ENCODE measurements around the gene FBXO28. TPM values are rescaled to one million over a fixed set of nuclear protein-coding genes. Genes with fewer than 3 reads are reported as not detected.

Gene FBXO28
- total and polyA plus RNA-seq, 10 of the 15 experiments (the other 5 are each of a cell fraction or from before 2014, with no cell fraction given): 4.3 to 23.2 (median 18.4) TPM

- no peaks in the 10 kb centered on the region for H3K4me1 ChIP-seq (ENCODE audit: control insufficient read depth, insufficient read depth, low read length)
- POLR2A ChIA-PET: interaction anchor here (0.5 to 0.9 kb wide), 3 partner anchors 148 to 176 kb away, joined by 3 to 6 read pairs (median 4); no protein-coding TSS in a partner anchor
- no peaks in the 10 kb centered on the region for H3K27me3 ChIP-seq (replicated peaks in 1 of 2; ENCODE audit: control insufficient read depth in 2 of 2, insufficient read depth in 2 of 2, low read length in 1 of 2)
- RAD21 ChIA-PET (ENCODE audit: unreplicated experiment): interaction anchor here (1.4 kb wide), 1 partner anchor 8 kb away, joined by 3 read pairs; no protein-coding TSS in a partner anchor
- H3K4me2 ChIP-seq (ENCODE audit: control insufficient read depth, insufficient read depth): no peak overlapping the region
- H4K20me1 ChIP-seq (ENCODE audit: control insufficient read depth, insufficient read depth): no peaks in the 10 kb centered on the region
- in situ Hi-C loops (cut with MboI): no loop called here
- intact Hi-C loops (cut with micrococcal nuclease; ENCODE audit: unreplicated experiment): no loop called here
- no peak overlapping the region for H3K4me3 ChIP-seq
- H3K36me3 ChIP-seq (ENCODE audit: control insufficient read depth in 2 of 2, insufficient read depth in 2 of 2, low read length in 1 of 2): peaks cover 0 to 3% of the 10 kb centered on the region in 2 experiments; a peak in 1 of 4 replicates
- no peak for ATAC-seq
- TF ChIP-seq CHD4 (IDR thresholded peaks at IDR 0.05) (no peak), E4F1 (IDR thresholded peaks at IDR 0.05; ENCODE audit: borderline replicate concordance, partially characterized antibody) (no peak), NBN (IDR thresholded peaks at IDR 0.05) (no peak), TBL1XR1 (IDR thresholded peaks at IDR 0.05; ENCODE audit: low read depth, low read length) (no peak), LARP7 (IDR thresholded peaks at IDR 0.05) (no peak), MLLT1 (IDR thresholded peaks at IDR 0.05) (no peak), STAT1 (conservative IDR thresholded peaks at IDR 0.05) (no peak)
- H3K79me2 ChIP-seq (ENCODE audit: control insufficient read depth, insufficient read depth, low read length): peaks cover 8% of the 10 kb centered on the region
- no peak overlapping the region for H3K9ac ChIP-seq (ENCODE audit: control insufficient read depth, insufficient read depth, low read length)
- SMC1A ChIA-PET (ENCODE audit: uncharacterized antibody, unreplicated experiment): interaction anchor here (0.7 to 1.8 kb wide), 4 partner anchors 8 to 209 kb away, joined by 3 to 7 read pairs (median 4); partner anchors contain the start of gene DEGS1
- H3K9me3 ChIP-seq (replicated peaks; ENCODE audit: control insufficient read depth, insufficient read depth, low read length): no peaks in the 10 kb centered on the region
- CTCF ChIA-PET: interaction anchor here (0.9 to 2.3 kb wide), 3 partner anchors 8 to 308 kb away, joined by 3 to 12 read pairs (median 7); no protein-coding TSS in a partner anchor
- no peak for FAIRE-seq
- no peak for DNase-seq (ENCODE audit: low read depth, low spot score)
- no TSS peak for BruUV-seq (replicated peaks)
- no peak overlapping the region for H3K27ac ChIP-seq (ENCODE audit: control insufficient read depth, insufficient read depth)
- no peak overlapping the region for H2AFZ ChIP-seq (ENCODE audit: control insufficient read depth, low read depth, low read length)
Measured at GRCh38 chr1:224124220-224124619, 10.3 kb downstream of the FBXO28 start.
